NB4 (cell line): ENCODE results near the gene KLHL22.

Experiments
- DNase-seq: peaks from one replicate; pipeline ENCODE4 v3.0.0; 2010; ENCODE audit warnings: low read depth
- H3K4me3 ChIP-seq: one replicate; pipeline ENCODE4 v1.5.1; 2011; ENCODE audit warnings: mild to moderate bottlenecking, low read depth, low read length, moderate library complexity
- CTCF ChIP-seq: IDR thresholded peaks from one replicate; pipeline ENCODE4 v1.5.1; 2012; ENCODE audit warnings: low read depth, low read length
- MAX ChIP-seq: IDR thresholded peaks from 2 replicates; pipeline ENCODE4 v1.6.1; 2011; ENCODE audit warnings: low read depth, low read length
- MYC ChIP-seq: IDR thresholded peaks from 2 replicates; pipeline ENCODE4 v1.6.1; 2011; ENCODE audit warnings: low read depth, low read length
- POLR2A ChIP-seq: IDR thresholded peaks from 2 replicates; pipeline ENCODE4 v1.6.1; 2011; ENCODE audit warnings: mild to moderate bottlenecking; ENCODE audit not compliant: insufficient read length; ENCODE audit errors: extremely low read depth

Gene KLHL22

GRCh38 chr22:20491346-20491745, 4.2 kb downstream of the KLHL22 start:
- DNase-seq: no peak
- no peak overlapping the region for H3K4me3 ChIP-seq
- TF ChIP-seq CTCF (no peak), POLR2A (no peak), MAX (no peak), MYC (no peak)

- H3K4me3 ChIP-seq: no peak overlapping the region
- DNase-seq: no peak
- no peak for TF ChIP-seq MYC
- no peak for TF ChIP-seq POLR2A
- TF ChIP-seq MAX: no peak
- no peak for TF ChIP-seq CTCF
Observed at GRCh38 chr22:20490941-20491307, 4.7 kb downstream of the KLHL22 start.

GRCh38 chr22:20490183-20490940, 5.2 kb downstream of the KLHL22 start:
- no peak overlapping the region for H3K4me3 ChIP-seq
- no peak for DNase-seq
- TF ChIP-seq MAX: no peak
- TF ChIP-seq POLR2A: no peak
- no peak for TF ChIP-seq CTCF
- no peak for TF ChIP-seq MYC

GRCh38 chr22:20488946-20489345, 6.6 kb downstream of the KLHL22 start:
- TF ChIP-seq MAX (no peak), POLR2A (no peak), MYC (no peak), CTCF (no peak)
- no peak overlapping the region for H3K4me3 ChIP-seq
- no peak for DNase-seq

- TF ChIP-seq CTCF: no peak
- no peak for TF ChIP-seq MAX
- no peak for TF ChIP-seq MYC
Observed at GRCh38 chr22:20487715-20488114, 7.9 kb downstream of the KLHL22 start.

GRCh38 chr22:20486229-20486628, 9.4 kb downstream of the KLHL22 start:
- no peak for TF ChIP-seq MAX
- no peak for DNase-seq

More at GRCh38 chr22:20487715-20488114, 7.9 kb downstream of the KLHL22 start:
- no peak overlapping the region for H3K4me3 ChIP-seq
- DNase-seq: no peak

More at GRCh38 chr22:20486229-20486628, 9.4 kb downstream of the KLHL22 start:
- no peak overlapping the region for H3K4me3 ChIP-seq
